Erythroblast (primary cell): Measurements from ENCODE around the gene GNAT2.

Experiments
- DNase-seq, 2 experiments: peaks; one replicate each; lab custom pipeline; 2025; lab: John Stamatoyannopoulos, UW
- GATA1 ChIP-seq: IDR thresholded peaks from 2 replicates; pipeline ENCODE4 v1.6.1; 2011; ENCODE audit warnings: low read depth, mild to moderate bottlenecking, control low read depth, low read length, moderate library complexity
- POLR2A ChIP-seq: IDR thresholded peaks from 2 replicates; pipeline ENCODE4 v1.6.1; 2011; ENCODE audit warnings: mild to moderate bottlenecking, low read length

The GNAT2 gene

DNA sequence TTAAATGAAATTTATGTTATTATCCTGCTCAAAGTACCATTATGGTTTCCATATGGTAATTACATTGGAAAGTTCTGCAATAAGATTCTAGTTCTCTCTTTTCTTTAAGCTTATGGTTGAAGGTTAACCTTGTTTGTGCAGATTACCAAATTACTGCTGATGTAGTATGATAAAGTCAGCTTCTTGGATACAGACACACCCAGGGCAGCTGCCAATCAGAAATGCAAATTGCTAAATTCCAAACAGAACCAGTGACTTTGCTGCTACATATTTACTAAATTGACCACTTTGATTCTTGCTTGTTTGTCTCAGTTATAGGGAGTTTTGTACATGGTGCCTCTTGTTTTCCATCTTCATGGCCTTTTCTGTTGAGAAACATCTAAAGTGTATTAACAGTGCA, 26.5 kb downstream of the GNAT2 start:
- peak; percentile 53 to 61 for DNase-seq
- TF ChIP-seq GATA1 (no peak), POLR2A (no peak)

- no peak for DNase-seq
- TF ChIP-seq GATA1 (no peak), POLR2A (no peak)
Measured at GRCh38 chr1:109589679-109590078, 29.7 kb downstream of the GNAT2 start.

GRCh38 chr1:109589177-109589576, 30.2 kb downstream of the GNAT2 start:
- DNase-seq = peak in 1 of 2 experiments; percentile 28

GRCh38 chr1:109586055-109586454, 33.4 kb downstream of the GNAT2 start:
- DNase-seq = no peak
- TF ChIP-seq GATA1 (no peak), POLR2A (no peak)

More at GRCh38 chr1:109589177-109589576, 30.2 kb downstream of the GNAT2 start:
- TF ChIP-seq GATA1 = no peak
- TF ChIP-seq POLR2A = no peak

DNA sequence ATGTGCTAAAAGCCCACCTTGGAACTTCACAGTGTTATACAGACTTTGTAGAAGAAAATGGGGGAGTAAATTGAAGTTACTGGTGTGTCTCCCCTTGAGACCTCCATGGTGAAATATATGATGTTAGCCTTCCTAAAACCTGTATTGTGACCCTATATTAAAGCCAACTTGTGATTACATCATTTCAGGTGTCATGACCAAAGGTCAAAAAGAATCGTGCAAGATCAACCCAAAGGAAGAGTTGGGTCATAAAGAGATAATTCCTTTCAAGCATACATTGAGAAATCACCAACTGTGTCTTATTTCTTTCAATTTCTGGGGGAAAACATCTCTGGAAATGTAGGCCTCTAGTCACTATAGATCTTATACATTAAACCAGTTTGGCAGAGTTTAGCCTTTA, 34.6 kb downstream of the GNAT2 start:
- no peak for DNase-seq

DNA sequence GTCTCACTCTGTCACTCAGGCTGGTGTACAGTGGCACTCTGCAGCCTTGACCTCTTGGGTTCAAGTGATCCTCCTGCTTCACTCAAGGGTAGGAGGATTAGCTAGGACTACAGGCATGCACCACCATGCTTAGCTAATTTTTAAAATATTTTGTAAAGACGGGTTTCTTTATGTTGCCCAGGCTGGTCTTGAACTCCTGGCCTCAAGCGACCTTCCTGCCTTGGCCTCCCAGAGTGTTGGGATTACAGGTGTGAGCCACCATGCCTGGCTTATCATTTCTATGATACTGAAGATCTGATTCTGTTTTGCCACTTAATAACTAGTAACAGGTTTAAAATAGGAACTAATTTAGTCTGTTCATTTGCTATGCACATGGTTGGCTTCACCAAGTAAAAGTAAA, 37.4 kb downstream of the GNAT2 start:
- TF ChIP-seq POLR2A = no peak
- no peak for TF ChIP-seq GATA1
- DNase-seq = no peak

More for the DNA sequence above, 34.6 kb downstream of the GNAT2 start:
- TF ChIP-seq POLR2A = no peak
- no peak for TF ChIP-seq GATA1

DNA sequence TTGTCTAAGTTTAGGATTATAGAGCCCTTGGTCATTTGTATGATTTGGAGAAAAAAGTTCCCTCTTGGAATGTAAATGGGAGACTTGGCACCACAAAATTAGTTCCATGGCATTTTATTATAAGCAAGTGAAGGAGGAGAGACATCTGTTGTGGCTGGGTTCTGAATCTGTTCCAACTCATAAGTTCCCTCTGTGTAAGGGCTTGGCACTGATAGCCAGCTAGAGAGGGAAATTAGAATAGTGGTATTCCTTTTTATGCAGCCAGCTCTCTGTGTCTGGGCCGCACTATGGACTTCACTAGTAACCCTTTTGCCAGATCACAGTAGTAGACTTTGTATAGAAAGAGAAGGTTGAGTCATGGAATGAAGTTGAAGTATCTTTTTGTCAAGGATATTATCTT, 39.9 kb downstream of the GNAT2 start:
- DNase-seq = no peak
- TF ChIP-seq POLR2A = no peak
- TF ChIP-seq GATA1 = no peak

DNA sequence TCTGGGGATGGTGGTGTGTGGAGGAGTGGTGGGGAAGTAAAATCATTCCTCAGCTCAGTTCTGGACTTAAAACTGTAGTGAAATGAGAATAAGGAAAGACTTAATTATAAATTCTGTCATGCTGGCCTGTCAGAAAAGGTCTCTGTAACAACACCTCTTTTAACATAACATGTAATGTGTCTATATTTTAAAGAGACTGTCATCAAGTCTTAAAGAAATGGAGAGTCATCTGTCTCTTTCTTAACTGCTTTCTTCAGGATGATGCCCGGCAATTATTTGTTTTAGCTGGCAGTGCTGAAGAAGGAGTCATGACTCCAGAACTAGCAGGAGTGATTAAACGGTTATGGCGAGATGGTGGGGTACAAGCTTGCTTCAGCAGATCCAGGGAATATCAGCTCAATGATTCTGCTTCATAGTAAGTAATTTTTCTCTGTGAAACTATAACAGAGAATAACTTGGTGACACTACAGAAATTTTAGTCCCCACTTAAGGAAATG, 40.4 kb downstream of the GNAT2 start:
- TF ChIP-seq POLR2A = no peak
- no peak for TF ChIP-seq GATA1
- DNase-seq = no peak

DNA sequence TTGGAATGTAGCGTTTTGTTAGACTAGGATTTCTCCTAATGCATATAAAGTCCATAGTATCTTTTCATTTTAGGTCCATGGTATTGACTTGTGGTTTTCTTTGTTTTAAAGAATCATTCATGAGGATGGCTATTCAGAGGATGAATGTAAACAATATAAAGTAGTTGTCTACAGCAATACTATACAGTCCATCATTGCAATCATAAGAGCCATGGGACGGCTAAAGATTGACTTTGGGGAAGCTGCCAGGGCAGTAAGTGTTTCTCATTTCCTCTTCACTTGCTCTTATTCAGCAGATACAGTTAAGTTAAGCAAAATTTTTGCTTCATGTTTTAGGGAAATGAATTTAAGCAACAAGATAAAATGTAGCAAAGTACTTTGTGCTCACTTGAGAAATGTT, 45.6 kb downstream of the GNAT2 start:
- TF ChIP-seq POLR2A (no peak), GATA1 (no peak)
- no peak for DNase-seq

- no peak for TF ChIP-seq GATA1
- no peak for TF ChIP-seq POLR2A
- no peak for DNase-seq
Measured at GRCh38 chr1:109570414-109570813, 49.0 kb downstream of the GNAT2 start.

DNA sequence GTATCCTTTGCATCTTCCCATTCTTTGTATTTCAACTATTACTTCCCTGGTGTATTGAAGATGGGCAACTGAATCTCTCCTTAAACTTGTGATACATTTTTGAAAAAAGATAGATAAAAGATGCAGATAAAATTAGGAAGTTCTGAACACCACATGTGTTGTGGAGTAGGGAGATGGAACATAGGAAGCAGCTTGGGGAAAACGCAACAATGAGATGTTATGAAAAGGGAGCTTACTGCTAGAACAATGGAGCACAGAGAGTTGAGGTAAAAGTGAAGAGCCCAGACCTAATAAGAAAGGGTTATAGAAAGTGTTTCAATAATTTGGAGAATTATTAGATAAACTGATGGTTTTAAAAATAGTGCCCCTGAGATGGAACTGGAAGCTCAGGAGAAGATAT, 50.1 kb downstream of the GNAT2 start:
- TF ChIP-seq POLR2A = no peak
- TF ChIP-seq GATA1 = no peak
- no peak for DNase-seq

DNA sequence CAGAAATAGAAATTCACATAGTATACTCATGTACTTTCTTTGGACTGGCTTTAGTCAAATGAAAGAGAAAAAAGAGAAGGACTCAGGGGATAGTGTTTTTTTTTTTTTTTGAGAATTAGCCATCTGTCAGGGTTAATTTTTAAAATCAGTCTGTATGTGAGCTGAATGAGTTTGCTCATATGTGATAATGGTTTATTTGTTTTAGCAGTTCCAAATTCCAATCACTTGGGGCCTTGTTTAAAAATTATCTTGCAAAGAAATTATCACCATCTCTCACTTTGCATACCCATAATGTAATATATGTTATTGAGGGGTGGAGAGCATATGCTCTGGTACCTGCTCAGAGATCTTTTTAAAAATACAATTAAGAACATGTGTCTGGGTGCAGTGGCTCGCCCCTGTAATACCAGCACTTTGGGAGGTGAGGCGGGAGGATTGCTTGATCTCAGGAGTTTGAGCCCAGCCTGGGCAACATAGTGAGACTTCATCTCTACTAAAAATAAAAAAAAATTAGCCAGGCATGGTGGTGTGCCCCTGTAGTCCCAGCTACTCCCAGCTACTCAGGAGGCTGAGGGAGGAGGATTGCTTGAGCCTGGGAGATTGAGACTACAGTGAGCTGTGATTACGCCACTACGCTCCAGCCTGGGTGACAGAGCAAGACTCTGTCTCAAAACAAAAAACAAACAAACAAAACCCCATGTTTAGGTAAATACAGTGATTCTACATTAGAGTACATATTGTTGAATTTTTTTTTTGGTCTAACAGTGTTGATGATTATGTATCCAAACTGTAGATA, 51.3 kb downstream of the GNAT2 start:
- TF ChIP-seq GATA1 (no peak), POLR2A (no peak)
- no peak for DNase-seq

DNA sequence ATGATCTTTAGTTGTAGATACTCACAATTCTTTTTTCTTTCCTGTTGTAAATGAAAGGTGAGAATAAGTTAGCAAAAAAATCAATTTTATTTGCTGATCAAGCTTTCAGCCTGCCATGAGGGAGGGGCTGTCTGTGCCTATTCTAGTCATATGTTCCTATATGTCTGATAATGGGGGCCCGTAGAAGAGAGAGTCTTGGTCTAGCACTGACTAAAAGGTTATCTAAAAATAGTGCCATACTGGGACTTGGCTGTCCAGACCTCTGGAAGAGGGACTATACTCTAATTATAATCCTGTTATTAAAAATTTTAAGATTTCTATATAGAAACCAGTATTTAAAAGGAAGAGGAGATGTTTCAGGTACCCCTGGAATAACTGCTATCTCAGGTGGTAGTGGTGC, 52.4 kb downstream of the GNAT2 start:
- no peak for TF ChIP-seq POLR2A
- TF ChIP-seq GATA1 = no peak
- DNase-seq = no peak

DNA sequence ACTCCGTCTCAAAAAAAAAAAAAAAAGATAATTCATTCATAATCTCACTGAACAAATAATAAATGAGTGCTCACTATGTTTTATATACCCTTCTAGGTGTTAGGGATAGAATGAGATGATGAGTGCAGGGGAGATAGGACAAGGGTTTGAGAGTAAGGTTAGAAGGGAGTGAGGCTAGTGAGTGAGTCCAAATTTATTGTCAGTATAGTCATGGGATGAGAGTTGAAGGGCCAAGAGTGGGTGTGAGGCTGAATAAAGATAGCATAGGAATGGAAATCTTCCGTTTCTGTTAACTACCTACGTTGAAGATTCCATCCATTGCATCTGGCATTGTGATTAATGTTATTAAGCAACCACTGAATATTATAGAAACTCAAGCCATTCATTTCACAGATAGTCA, 54.2 kb downstream of the GNAT2 start:
- no peak for DNase-seq
- TF ChIP-seq POLR2A (no peak), GATA1 (no peak)
